Suprapubic skin (tissue), 3 donors: ENCODE data around the gene SDSL.

Experiments
- CTCF ChIP-seq, 2 donors: fragments of 200-600 bp in 1 of 2; fragments of 450-650 bp in 1 of 2; sonication (generic) in 1 of 2; IDR thresholded peaks; one replicate each; pipeline ENCODE4 v1.5.1; 2016 to 2019; ENCODE audit warnings: antibody characterized with exemption in 2 of 2, mild to moderate bottlenecking in 1 of 2, moderate library complexity in 1 of 2
- EP300 ChIP-seq: sonication (generic); formaldehyde crosslinking; IDR thresholded peaks from one replicate; pipeline ENCODE4 v1.6.1; 2017; ENCODE audit warnings: antibody characterized with exemption
- POLR2A ChIP-seq, 2 donors: fragments of 450-650 bp; IDR thresholded peaks; one replicate each; pipeline ENCODE4 v1.6.1; 2017; ENCODE audit warnings: antibody characterized with exemption in 2 of 2, mild to moderate bottlenecking in 2 of 2, moderate library complexity in 2 of 2

- TF ChIP-seq POLR2A (IDR thresholded peaks at IDR 0.05), result no peak
- no peak for TF ChIP-seq CTCF (IDR thresholded peaks at IDR 0.05)
- TF ChIP-seq EP300, result no peak
Observed at GRCh38 chr12:113398346-113399290, 23.6 kb upstream of the SDSL start.
